Stimulated activated CD4-positive, alpha-beta T cell treated with anti-CD3 and anti-CD28 coated beads, TNF-alpha, amount 100 ng/mL, for 24 hours (primary cell): ENCODE measurements around the gene PPP1R2.

Source experiments
- DNase-seq, 3 experiments: peaks; one replicate each; pipeline ENCODE4 v3.0.0-alpha.2; 2020; ENCODE audit warnings: low read depth in 3 of 3

The PPP1R2 gene

DNA sequence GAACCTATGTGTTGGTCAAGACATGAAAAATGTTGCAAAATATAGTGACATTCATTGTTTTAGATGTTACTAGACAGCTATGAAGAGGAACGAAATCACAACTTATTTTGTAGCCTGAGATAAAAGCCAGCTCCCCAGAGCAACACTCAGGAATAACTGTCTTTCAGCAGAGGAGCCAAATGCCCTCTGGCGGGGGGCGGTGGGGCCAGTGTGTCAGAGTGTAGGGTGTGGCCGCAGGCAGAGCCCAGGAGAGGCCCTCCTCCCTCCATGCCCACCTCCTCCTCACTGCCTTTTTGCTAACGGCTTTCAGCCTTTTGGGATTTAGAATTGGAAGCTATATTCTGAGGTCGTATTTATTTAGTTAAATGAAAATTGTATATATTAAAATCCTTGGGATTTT, 23.7 kb upstream of the PPP1R2 start:
- no peak for DNase-seq

DNA sequence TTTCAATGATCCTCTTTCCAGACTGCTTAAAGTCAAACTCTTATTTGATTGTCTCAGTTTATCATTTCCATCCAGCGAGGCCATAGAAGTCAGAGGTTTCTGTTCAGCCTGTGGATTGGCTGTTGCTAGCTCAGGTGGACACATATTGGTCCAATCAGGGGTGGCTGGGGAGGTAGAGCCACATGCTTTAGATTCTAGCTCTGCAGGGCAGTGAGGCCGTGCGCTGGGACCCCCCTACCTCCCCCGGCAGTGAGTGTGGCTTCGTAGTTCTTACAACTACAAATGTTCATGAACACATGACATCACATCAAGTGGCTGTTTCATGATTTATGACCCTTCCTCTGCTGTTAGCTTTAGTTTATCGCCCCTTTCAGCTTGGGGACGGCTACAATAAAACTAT, 22.6 kb upstream of the PPP1R2 start:
- no peak for DNase-seq

DNA sequence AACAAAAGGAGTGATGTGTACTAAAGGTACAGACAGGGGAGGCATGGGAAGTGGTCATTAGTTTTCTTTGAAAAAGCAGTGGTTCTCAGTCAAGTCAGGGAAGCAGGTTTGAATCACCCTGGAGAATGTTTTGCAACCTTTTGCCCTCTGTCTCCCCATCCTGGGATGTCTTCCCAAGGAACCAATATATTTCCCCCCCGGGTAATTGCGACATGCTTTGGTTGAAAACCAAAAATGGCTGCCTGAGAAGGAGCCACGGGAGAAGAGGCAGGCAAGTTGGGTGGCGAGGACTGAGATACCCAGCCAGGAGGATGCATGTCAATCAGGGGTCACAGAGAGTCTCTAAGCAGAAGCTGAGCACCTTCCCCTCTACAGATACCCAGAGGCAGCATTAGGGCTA, 20.2 kb upstream of the PPP1R2 start:
- no peak for DNase-seq

DNA sequence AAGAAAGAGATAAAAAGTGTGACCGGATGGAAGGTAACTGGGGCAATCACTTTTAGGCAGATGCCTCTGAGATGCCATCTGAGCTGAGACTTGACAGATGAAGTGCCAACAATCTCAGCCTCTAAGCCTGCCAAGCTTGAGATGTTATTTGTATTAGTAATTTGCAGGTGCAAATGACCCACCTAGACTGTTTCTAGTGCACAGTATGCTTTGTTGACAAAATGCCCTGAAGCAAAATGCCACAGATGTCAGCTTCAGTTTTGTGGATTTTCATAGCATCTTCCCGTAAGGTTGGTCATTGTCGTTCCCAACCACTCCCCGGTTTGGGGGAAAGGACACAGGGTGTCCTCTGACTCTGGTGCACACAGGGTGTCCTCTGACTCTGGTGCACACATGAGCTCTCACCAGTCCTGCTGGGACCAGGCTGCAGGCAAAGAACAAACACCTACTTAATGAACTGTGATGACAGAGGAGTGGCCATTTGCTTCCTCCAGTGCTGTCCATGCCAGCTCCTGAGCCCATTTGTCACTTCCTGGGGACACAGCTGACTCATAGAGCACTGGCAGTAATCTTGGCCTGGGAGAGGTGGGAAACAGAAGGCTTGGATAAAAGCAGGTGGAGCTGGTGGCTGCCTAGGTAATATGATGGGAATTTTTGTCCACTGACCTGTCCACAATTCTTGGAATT, 16.7 kb upstream of the PPP1R2 start:
- no peak for DNase-seq

DNA sequence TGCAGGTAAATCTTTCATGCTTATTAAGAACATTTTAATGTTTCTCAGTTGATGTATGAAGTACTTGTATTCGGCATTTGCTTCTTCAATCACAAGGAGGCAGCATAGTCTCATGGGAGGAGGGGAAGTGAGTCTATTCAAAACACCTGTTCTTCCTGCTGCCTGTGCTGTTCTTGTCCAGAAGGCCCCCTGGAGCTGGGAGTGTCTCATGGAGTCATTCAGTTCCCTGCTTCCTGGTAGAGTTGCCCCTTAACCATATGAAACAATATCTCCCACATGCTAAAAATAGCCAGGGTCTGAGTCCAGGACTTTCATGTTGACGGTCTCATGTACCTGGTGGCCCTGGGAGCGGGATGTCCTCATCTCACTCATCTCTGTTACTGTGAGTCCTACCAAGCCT, 15.5 kb upstream of the PPP1R2 start:
- no peak for DNase-seq

DNA sequence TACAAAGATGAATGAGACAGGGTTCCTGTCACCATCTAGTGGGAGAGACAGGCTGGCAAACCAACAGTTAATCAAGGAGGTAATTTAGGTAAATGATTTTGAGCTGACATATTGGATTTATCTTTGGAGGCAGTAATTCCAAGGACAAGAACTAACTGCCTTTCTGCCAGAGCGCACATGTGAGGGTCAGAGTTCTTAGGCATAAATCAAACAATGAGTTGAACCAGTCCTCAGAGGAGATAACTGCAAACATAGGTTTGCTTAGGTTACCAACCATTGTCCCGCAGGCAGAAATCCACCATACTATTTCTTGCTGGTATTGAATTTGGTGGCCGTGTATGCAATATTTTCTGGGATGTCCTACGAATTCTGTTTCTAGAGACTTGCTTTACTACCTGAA, 14.2 kb upstream of the PPP1R2 start:
- DNase-seq, result no peak

DNA sequence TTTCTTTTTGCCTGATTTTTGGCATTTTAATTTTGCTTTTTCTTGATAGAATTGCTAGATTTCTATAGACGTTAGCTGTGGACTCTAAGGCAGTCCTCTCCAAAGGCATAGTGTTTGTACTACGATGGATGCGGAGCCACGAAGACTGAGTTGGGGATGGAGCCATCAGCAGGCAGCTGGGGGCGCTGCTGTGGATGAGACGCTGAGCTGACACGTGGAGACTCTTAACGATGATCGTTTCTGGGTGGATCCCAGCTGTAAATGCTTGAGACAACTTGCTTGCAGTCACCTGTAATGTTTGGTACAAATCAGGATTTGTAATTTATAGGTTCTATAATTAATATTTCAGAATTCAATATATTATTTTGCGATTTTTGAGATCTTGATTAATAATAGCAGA, 13.3 kb upstream of the PPP1R2 start:
- peak in 1 of 3 experiments; percentile 34 for DNase-seq

DNA sequence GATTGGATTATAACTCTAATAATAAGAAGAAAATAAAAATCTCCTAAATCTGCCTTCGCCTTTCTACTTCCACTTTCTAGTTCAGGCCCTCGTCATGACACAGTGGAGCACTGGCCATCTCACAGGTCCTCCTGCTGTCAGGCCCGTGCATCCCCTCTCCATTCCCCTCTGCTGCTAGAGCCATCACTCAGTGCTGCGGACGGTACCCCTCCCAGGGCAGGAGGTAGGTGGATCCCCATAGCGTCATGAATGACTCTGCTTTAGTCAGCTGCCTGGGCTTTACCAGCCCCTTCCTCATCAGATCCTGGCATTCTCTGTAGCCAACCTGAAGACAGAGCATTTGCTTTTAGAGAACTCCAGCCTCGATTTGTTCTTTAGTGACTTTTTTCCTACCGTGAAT, 12.0 kb upstream of the PPP1R2 start:
- DNase-seq, result no peak

DNA sequence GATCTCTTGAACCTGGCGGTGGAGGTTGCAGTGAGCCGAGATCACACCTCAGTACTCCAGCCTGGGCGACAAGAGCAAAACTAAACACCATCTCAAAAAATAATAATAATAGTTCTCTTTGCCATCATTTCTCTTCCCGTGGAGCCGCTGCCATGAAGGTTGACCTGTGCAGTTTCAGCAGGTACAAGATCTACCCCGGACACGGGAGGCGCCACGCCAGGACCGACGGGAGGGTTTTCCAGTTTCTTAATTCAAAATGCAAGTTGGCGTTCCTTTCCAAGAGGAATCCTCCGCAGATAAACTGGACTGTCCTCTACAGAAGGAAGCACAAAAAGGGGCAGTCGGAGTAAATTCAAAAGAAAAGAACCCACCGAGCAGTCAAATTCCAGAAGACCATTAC, 11.3 kb upstream of the PPP1R2 start:
- DNase-seq, result no peak

DNA sequence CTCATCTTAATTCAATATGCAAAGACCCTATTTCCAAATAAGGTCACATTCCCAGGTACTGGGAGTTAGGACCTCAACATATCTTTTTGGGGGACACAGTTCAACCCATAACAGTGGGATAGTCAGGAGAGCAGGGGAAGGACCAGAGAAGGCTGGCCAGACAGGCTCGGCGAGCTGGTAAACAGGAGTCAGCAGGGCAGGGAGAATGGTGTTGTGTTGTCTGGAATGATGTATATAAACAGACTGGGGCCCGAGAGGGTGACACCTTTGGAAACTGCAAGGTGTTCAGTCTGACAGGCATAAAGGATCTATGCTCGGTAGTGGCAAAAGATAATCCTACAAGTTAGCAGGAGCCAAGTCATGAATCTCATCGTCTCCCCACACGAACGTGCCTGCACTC, 10.1 kb upstream of the PPP1R2 start:
- no peak for DNase-seq

DNA sequence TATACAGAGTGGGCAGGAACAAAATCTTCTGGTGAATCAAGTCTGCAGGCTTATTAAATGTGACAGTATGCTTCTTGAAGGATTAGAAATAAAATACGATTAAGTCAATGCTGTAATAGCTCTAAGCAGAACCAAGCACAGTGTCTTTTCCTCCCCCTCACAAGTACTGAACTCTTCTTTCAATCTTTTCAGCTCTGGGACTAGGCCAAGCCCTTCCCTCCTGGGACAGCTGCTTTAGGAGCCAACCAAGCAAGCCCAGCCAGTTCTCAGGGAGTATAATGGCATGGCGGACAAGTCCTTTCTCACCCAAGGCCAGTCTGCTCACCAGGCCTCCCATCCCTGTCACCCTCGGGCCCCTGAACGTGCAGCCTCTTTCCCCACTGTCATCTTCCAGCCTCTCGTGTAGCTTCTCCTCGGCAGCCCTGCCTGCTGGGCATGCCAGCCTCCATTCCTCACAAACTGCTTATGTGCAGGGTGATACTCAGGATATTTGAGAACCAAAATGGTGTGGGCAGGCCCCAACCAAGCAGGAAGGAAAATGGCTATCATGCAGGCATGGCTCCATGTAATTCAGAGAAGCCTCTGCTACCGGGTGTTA, 8.4 kb upstream of the PPP1R2 start:
- DNase-seq, result no peak

DNA sequence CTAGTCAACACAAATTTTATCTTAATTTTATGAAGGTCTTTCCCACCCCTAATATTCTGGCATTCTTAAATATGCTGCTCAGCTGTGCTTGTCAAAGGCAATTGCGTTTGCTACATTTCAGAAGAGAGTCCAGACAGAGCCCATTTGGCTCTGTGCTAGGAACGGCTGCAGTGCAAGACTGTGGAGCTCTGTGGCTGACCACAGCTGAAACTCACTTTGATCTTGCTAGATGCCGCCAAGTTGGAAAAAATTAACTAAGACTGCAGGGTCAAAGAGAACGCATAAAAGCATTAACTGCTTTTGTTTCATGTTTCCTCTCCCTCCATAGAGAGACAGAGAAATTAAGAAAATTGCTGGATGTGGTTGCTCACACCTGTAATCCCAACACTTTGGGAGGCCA, 7.6 kb upstream of the PPP1R2 start:
- no peak for DNase-seq

DNA sequence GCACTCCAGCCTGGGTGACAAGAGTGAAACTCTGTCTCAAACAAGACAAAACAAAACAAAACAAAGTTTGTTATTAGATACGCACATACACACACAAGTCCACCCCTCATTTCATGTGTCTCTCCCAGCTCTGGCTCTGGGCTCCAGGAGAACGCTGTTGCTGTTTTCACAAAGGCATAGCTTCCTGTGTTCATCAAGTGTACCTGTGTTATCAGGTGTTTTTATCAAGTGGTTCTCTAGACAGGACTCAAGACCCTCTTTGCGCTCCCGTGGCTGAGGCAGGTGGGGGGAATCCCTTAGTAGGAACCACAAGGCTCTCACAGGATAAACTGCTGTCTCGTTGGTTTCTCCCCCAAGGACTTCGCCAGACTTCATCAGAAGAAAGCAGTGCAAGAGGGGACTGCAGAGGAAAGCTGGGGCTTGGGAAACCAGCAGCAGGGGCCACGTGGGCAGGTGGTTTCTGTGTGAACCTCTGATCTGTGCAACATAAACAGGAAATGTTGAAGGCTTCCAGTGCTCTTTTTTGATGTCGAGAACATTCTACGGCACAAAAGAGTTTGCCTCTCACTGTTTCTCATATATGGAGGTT, 6.9 kb upstream of the PPP1R2 start:
- DNase-seq, result peak in 1 of 3 experiments; percentile 65

DNA sequence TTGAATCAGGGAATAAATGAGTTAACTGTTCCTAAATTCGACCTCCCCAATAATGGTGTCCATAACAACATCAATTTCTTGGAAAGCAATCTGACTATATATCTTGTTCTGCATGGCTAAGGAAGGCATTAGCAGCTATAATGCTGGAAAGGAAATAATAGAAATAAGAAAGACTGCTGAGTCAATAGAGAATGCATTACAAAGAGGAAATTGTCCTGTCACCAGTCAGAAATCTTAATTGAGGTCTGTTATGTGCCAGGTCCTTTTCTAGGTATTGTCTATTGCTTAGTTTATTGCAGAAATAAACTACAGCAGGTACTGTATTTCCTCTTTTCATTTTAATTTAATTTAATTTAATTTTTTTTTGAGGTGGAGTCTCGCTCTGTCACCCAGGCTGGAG, 5.9 kb upstream of the PPP1R2 start:
- no peak for DNase-seq

DNA sequence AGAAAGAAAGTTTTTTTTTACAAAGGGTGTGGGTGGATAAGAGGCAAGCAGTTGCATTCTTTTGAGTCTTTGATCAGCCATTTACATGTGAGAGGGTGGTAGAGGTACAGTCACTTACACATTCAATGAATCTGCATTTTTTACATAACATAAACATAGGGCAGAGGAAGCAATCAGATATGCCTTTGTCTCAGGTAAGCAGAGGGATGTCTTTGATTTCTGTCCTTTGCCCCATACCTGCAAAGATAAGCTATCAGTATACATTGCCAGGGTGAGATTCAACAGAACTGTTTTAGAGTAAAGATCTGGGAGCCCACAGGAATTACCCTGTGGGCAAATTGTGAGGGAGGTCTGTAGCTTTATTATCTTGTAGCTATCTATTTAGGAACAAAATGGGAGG, 5.4 kb upstream of the PPP1R2 start:
- no peak for DNase-seq

DNA sequence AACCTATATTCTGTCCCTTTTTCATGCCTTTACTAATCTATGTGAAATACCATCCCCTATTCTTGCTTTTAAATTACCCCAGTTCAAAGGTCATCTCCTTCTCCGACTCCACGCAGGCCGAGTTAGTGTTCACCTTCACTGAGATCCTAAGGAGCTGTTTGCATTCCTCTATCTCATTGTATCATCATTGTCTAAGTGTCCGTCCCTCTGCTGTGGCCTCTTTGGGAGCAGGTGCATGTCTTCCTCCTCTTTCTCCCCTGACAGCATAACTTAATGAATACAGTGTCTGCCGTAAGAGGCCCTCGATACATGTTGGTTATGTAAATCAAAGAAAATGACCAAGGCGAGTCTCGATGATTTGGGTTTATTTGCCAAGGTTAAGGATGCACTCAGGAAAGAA, 4.9 kb upstream of the PPP1R2 start:
- DNase-seq, result no peak

DNA sequence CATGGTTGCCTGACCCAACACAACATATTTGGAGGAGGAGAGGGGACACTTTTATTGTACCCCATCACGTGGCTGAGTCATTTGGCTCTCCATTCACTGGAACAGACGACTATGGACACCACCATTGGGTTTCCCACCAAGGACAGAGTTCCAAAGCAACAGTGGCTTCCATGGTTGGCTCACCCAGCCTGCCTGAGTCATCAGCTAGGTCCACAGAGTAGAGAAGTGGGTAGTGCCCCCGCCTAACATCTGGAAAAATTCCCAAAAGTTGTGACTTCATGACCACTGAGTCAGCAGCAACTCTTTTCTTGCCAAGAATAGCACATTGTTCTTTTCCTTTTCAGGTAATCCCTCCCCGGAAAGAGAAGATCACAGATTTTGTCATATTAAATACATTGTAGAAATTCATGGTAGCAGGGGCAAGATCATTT, 3.0 kb upstream of the PPP1R2 start:
- no peak for DNase-seq

DNA sequence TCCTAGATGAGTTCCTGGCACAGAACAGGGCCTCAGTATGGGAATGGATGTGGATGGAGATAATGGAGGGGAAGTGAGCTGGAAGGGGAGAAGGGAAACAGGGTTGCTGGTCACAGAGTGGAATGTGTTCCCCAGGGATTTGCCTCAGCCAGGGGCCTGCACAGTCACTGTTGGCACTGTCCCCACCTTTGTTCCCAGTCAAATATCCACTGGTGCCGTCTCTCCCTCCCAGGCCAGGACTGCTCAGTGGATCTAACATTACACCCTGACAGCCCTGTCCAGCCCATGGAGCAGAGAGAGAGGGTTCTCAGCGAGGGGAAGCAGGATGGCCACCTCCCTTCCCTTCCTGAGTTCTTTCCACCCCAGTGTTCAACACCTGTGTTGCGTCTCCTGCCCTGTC, 1.5 kb upstream of the PPP1R2 start:
- no peak for DNase-seq

DNA sequence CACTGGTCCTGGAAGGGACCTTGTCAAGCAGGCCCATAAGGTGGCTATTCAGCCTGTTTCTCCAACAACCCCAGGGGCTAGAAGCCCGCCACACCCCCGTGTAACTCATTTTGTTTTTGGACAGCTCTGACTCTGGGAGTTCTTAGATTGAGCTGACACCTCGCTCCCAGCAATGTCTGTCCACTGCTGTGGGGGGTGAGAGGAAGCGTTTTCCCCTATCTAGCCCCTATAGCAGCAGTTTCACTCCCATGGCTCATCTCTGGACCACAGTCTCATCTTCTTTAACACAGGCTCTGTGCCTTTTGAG, 1.1 kb upstream of the PPP1R2 start:
- DNase-seq, result no peak

DNA sequence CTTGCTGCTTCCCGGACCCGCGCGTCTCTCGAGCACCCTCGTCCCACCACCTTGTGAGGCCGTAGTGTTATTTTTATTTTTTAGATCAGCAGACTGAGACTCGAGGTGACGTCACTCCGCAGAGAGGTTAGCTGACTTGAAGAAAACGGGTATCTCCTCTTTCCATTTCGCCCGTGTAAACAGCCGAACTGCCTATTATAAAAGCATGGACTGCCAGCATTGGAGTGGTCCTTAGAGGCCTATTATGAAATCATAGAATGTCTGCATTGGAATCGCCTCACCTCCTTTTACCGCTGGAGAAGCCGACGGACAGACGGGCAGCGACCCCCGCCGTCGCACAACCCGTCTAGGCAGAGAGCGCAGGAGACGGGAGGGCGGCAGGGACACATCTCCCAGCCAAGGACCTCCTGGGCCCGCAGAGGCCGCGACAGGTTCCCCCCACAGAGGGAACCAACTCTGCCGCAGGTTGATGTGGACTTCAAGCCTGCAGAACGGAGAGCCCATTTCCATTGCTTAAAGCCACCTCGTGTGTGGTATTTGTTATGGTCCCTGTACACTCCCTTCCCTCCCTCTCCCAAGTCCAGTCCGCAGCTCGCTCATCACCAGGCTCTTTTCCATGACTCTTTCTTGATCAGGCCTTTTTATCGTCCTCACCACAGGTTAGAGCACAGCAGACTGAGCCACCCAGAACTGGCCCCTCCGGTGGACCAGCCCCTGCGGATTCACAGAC, 540 bp upstream of the PPP1R2 start:
- no peak for DNase-seq

DNA sequence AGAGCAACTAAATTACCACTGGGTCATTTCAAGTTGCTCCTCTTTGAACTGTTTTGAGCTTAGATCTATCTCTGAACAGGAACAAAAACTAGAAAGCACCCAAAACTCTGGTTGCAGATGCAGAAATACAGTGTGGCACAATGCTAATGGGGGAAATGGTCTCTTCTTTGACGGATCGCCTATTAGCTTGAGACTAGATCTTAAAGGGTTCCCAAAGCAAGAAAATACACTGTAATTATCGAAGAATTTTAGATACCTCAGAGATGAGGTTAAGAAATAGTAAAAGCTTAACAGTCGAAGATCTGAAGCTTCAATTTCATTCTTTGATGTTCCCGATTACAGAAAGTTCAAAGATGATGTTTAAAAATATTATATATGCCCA, 818 bp downstream of the PPP1R2 start:
- DNase-seq, result no peak

DNA sequence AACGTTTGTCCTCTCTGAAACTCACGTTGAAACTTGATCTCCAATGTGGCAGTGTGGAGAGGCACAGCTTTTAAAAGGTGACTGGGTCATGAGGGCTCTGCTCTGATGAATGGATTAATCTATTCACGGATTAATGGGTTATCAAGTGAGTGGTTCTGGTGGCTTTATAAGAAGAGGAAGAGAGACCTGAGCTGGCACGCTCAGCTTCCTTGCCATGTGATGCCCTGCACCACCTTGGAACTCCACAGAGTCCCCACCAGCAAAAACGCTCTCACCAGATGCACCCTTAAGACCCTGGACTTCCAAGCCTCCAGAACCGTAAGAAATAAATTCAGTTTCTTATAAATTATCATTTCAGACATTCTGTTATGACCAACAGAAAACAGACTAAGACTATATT, 2.6 kb downstream of the PPP1R2 start:
- no peak for DNase-seq

DNA sequence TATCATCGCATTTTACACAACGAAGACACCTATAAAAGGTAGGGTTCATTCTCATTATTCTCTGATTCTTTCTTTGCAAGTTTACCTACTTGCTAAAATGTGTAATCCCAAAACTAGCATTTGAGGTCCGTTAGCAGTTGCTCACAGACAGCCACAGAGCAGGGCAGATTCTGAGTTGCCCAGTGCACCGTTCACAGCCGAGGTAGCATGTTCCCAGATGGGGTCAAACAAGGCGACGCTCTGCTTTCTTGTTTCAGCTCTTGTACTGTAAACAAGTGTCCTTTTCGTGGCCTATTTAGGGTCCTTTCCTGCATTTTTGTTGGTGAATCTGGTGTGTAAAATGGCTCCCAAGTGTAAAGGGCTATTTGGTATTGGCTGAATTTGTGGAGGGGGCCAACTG, 3.1 kb downstream of the PPP1R2 start:
- no peak for DNase-seq
